Left lobe of liver (tissue), 2 donors: ENCODE results near the gene LRRC59. TPM values are rescaled to one million over a fixed set of nuclear protein-coding genes. Genes with fewer than 3 reads are reported as not detected.
A peak's percentile ranks its signal among the peaks of the same experiment; 100 is the strongest.

ENCODE experiments used
- ATAC-seq: fragments of 200-7000 bp; cut with Tn5 transposase; one replicate; pipeline ENCODE4 v1.9.1; 2020; ENCODE audit warnings: mild to moderate bottlenecking, moderate library complexity
- DNase-seq: peaks from one replicate; pipeline ENCODE4 v3.0.0-alpha.2; 2020; ENCODE audit warnings: low spot score
- total RNA-seq: library from RNA; stranded (reverse); gene quantifications from one replicate; pipeline ENCODE4 v1.2.1, GENCODE V29; 2021
- donor health status: DM: no; HTN: no; CAD: no; lungs with moderate emphysema.
- donor health status: DM: no; HTN: yes; CAD: no.

LRRC59 gene
- total RNA-seq, 1 donor from 2014 or later: 47.3 TPM

DNA sequence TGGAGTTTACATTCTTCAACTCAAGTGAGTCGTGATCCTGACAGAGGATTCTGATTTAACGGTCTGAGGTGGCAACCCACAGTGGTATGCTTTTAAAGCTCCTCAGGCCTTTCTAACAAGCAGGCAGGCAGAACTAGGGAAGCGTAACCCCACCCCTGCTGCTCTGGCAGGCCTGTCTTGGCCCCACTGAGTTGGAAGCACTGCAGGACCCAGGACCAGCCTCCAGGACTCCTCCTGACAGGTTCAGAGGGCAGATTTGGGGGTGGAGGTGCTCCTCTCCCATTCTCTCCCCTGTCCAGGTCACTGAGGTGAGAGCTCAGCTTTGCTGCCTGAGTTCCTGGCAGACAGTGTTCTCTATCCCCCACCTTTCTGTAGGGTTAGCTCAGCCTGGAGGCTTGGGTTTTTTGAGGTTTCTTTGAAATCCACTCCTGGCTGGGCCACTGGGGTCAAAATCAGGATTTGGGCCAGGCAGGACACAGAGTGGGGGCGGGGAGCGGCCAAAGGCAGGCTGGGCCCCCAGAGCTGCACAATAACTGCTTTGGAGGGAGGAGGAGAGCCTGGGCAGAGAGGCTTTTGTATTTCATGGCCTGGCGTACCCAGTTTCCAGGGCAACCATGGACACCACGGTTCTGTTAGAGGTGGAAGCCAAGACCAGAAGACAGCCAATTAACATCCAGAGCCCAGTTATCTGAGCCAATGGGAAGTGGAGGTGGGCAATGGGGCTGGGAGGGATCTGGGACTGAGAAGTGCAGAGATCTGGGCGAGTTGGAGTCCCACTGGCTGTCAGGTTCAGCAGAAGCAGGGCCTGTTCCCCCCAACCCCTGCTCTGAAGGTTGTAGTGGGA, 33.9 kb downstream of the LRRC59 start:
- DNase-seq (no peak), ATAC-seq (no peak)

- ATAC-seq: no peak
Measured at GRCh38 chr17:50362661-50363060, 34.7 kb downstream of the LRRC59 start.

DNA sequence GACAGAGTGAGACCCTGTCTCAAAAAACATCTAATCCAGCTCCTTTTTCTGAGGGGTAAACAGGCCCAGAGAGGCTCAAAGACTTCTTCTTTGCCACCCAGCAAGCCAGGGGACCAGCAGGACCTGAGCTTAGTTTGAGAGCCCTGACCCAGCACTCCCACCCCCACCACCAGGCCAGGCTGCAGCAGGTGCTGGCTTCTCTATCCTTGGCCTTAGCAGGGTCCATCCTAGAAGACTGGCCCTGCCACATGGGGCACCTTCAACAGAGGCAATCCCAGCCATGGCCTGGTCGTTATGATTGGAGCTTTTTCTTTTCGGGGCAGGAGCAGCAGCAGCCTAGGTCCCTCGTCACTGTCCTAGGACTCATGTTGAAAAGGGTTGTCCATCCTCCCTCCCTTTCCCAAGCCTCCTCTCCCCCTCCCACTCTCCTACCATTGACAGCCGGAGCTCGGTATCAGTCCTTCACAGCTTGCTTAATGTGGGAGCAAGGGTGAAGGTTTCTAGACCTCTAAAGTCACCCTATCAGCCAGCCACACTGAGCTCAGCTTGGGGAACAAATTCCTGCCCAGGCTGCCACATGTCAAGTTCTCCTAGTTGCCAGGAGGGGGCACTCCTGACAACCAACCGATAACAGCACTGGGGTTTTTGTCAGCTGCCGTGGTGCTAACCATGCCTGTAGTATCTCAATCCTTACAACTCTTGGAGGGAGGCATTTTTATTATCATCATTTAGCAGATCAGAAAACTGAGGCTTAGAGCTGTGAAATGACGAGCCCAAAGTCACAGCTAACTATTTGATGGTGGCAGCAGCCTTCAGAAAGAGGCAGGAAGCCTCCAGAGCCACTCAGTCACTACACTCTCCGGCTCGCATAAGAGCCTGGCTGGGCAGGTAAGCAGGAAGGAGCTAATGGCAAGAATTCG, 35.5 kb downstream of the LRRC59 start:
- ATAC-seq (peak; percentile 80), DNase-seq (no peak)

More at GRCh38 chr17:50362661-50363060, 34.7 kb downstream of the LRRC59 start:
- DNase-seq: no peak

- DNase-seq (no peak), ATAC-seq (no peak)
Measured at GRCh38 chr17:50360486-50361115, 36.7 kb downstream of the LRRC59 start.

GRCh38 chr17:50359998-50360461, 37.3 kb downstream of the LRRC59 start:
- no peak for DNase-seq
- no peak for ATAC-seq

- DNase-seq: peak; percentile 90
- peak; percentile 82 for ATAC-seq
Measured at GRCh38 chr17:50359005-50359699, 38.2 kb downstream of the LRRC59 start.

DNA sequence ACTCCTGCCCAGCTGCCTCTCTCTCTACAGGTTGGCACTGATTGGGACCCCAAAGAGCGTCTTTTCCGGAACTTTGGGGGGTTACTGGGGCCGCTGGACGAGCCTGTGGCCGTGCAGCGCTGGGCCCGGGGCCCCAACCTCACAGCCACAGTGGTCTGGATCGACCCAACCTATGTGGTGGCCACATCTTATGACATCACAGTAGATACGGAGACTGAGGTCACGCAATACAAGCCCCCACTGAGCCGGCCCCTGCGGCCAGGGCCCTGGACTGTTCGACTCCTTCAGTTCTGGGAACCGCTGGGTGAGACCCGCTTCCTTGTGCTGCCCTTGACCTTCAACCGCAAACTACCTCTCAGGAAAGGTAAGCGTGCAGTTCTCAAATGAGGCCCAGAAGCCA, 39.1 kb downstream of the LRRC59 start:
- DNase-seq (no peak), ATAC-seq (no peak)

GRCh38 chr17:50356892-50357510, 40.3 kb downstream of the LRRC59 start:
- ATAC-seq: no peak
- DNase-seq: no peak

DNA sequence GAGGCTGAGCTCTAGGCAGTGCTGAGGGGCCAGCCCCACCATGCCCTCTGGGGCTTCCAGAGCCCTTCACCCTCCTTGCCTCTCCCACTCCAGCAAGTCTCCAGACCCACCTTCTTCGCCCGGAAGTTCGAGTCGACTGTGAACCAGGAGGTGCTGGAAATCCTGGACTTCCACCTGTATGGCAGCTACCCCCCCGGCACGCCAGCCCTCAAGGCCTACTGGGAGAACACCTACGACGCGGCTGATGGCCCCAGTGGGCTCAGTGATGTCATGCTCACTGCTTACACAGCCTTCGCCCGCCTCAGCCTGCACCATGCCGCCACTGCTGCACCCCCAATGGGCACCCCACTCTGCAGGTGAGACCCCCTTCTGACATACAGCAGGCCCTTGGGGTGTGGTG, 40.9 kb downstream of the LRRC59 start:
- DNase-seq (no peak), ATAC-seq (no peak)

DNA sequence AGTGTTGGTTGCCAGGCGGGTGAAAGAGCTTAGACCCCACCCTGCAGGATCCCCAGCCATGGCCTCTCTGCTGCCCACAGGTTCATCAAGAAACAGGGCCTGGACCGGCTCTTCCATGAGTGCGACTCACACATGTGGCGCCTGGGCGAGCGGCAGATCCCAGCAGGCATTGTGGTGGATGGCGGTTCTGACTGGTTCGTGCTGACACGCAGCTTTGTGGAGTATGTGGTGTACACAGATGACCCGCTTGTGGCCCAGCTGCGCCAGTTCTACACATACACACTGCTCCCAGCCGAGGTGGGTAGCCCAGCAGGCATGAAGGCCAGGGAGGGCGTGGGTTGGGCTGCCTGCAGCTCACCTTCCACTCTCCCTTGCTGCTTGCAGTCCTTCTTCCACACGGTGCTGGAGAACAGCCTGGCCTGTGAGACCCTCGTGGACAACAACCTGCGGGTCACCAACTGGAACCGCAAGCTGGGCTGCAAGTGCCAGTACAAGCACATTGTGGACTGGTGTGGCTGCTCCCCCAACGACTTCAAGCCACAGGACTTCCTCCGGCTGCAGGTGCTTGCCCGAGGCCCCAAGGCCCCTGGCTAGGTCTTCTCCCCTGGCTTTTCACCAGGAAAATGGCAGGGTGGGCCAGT, 41.5 kb downstream of the LRRC59 start:
- no peak for DNase-seq

GRCh38 chr17:50355336-50355700, 42.0 kb downstream of the LRRC59 start:
- no peak for DNase-seq
- no peak for ATAC-seq

More for the DNA sequence above, 41.5 kb downstream of the LRRC59 start:
- ATAC-seq: no peak

DNA sequence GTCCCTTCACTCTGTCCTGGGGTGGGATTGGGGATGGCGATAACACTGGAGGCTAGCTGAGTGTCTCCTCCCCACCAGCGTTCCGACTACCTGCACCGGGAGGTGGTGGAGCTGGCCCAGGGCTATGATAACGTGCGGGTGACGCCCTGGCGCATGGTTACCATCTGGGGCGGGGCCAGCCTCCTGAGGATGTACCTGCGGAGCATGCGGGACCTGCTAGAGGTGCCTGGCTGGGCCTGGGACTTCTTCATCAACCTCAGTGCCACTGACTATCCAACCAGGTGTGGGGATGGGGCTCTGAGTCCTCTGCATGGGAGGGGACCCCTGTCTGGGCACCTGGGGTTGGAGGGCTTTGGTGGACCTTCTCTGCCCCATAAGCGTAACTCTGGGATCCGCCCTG, 42.5 kb downstream of the LRRC59 start:
- DNase-seq: no peak
- no peak for ATAC-seq

DNA sequence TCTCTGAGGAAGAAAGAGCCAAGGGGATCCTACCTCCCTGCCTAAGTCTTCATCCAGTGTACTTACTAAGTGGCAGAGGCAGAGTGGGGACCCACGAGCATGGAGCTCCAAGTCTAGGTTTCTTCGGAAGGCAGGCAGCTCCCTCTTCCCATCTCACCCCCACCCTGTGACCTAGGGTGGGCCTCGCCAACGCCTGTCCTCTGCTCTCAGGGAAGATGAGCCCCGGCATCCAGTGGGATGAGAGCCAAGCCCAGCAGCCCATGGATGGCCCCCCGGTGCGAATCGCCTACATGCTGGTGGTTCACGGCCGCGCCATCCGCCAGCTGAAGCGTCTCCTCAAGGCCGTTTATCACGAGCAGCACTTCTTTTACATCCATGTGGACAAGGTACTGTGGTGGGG, 43.1 kb downstream of the LRRC59 start:
- ATAC-seq (no peak), DNase-seq (no peak)

- ATAC-seq: no peak
- no peak for DNase-seq
Measured at GRCh38 chr17:50353600-50354195, 43.6 kb downstream of the LRRC59 start.

DNA sequence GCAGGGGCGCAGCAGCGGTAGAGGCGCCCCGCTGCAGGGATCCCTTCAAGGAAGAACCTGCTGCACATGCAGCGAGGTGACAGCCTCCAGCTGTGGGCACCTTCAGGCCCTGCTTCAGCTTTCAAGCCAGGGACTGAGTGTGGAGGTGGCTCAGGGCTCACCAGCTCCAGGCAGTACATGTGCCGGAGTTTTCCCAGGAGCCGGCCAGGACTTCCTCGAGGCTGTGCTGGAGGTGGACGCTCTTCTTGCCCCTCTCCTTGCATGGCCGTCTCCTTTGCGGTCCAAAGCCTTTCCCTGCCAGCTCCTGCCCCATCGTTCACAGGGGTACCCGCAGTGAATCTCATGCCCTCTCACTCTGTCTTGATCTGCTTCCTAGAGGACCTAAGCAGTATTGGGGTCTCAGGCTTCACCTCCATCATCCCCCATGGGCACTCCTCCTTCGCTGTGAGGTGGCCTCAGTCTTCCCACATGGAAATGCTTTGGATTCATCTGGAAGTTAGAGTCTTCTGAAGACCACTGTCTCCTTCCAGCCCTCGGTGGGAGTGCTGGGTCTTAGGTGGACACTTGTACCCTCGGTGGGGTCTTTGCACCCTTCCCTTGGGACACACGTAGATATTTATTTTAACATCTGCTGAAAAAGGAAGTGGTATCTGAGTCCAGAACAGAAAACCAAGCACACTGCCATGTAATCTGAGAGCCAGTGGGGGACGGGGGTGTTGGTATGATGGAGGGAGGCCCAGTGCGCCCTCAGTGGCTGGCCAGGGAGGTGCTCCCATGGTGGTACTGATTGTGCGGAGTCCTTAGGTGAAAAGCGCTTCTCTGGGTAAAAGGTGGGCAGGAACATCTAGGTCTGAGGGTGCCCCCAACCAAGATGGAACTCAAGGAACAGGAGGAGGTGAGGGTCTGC, 44.4 kb downstream of the LRRC59 start:
- DNase-seq (no peak), ATAC-seq (no peak)

- peak; percentile 50 for ATAC-seq
- DNase-seq: no peak
Measured at GRCh38 chr17:50352072-50352692, 45.1 kb downstream of the LRRC59 start.

DNA sequence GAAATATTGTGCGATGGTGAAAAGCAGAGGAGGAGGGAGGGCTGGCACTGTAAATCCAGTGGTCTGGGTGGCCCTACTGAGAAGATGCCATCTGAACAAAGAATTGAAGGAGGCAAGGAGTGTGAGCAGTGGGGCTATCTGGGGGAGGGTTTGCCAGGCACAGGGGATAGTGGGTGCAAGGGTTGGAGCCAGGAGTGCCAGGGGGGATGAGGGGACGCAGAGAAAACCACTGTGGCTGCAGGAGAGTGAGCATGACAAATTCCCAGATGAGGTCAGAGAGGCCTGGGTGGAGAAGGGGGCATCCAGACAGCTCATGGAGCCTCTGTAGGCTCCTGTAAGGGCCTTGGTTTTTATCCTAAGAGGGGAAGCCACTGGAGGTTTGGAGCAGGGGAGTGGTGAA, 46.6 kb downstream of the LRRC59 start:
- ATAC-seq (no peak), DNase-seq (no peak)

- no peak for DNase-seq
- ATAC-seq: no peak
Measured at GRCh38 chr17:50349243-50349600, 48.1 kb downstream of the LRRC59 start.
